AG10803 (cell line): ENCODE results near the gene DHX58.

ENCODE experiments used
- DNase-seq: peaks from one replicate; pipeline ENCODE4 v3.0.0; 2010; ENCODE audit warnings: low read depth
- H3K4me3 ChIP-seq: 2 replicates; pipeline ENCODE4 v1.5.1; 2011; ENCODE audit warnings: mild to moderate bottlenecking, low read length, control low read depth
- TF ChIP-seq, protein P1 (sequence below): conservative IDR thresholded peaks from 2 replicates; pipeline ENCODE4 v1.5.1; 2011; ENCODE audit warnings: mild to moderate bottlenecking, low read length, control low read depth, inconsistent platforms

Gene DHX58

GRCh38 chr17:42127414-42127813 lies 14.9 kb upstream of the DHX58 start:
- no peak for DNase-seq
- TF ChIP-seq, protein P1, sequence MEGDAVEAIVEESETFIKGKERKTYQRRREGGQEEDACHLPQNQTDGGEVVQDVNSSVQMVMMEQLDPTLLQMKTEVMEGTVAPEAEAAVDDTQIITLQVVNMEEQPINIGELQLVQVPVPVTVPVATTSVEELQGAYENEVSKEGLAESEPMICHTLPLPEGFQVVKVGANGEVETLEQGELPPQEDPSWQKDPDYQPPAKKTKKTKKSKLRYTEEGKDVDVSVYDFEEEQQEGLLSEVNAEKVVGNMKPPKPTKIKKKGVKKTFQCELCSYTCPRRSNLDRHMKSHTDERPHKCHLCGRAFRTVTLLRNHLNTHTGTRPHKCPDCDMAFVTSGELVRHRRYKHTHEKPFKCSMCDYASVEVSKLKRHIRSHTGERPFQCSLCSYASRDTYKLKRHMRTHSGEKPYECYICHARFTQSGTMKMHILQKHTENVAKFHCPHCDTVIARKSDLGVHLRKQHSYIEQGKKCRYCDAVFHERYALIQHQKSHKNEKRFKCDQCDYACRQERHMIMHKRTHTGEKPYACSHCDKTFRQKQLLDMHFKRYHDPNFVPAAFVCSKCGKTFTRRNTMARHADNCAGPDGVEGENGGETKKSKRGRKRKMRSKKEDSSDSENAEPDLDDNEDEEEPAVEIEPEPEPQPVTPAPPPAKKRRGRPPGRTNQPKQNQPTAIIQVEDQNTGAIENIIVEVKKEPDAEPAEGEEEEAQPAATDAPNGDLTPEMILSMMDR = no peak
- no peak overlapping the region for H3K4me3 ChIP-seq

- TF ChIP-seq, protein P1 = no peak
- no peak for DNase-seq
- no peak overlapping the region for H3K4me3 ChIP-seq
Observed at GRCh38 chr17:42126836-42127235, 14.3 kb upstream of the DHX58 start.

DNA sequence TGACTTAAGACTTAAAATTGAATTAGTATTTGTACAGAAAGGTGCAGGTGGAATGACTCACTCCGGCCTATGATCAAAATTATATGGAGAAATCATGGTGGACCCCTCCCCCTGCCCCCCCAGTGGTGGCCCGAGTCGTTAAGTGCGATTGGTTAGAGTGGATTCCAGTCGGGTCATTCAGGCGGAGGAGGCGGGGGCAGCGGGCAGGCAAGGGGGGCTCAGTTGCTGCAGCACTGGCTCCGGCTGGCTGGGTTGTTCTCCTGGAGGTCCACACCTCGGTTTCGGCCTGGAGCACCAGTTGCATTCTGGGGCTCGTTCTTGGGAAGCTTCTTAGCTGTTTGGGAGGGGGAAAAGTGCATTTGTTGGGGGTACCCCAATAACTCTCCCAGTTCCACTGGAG lies 13.1 kb upstream of the DHX58 start:
- H3K4me3 ChIP-seq = no peak overlapping the region
- no peak for DNase-seq
- TF ChIP-seq, protein P1 = no peak

- H3K4me3 ChIP-seq = no peak overlapping the region
- no peak for DNase-seq
- TF ChIP-seq, protein P1 = no peak
Observed at GRCh38 chr17:42124256-42124655, 11.7 kb upstream of the DHX58 start.

GRCh38 chr17:42122371-42123303 lies 10.1 kb upstream of the DHX58 start, which contains the start of gene HSPB9:
Gene HSPB9, plus strand, starts transcription at chr17:42122804. Its CDS starts 47 bp downstream, at chr17:42122851.
- no peak for DNase-seq
- TF ChIP-seq, protein P1 = no peak
- no peak within 1 kb of the TSS for H3K4me3 ChIP-seq

DNA sequence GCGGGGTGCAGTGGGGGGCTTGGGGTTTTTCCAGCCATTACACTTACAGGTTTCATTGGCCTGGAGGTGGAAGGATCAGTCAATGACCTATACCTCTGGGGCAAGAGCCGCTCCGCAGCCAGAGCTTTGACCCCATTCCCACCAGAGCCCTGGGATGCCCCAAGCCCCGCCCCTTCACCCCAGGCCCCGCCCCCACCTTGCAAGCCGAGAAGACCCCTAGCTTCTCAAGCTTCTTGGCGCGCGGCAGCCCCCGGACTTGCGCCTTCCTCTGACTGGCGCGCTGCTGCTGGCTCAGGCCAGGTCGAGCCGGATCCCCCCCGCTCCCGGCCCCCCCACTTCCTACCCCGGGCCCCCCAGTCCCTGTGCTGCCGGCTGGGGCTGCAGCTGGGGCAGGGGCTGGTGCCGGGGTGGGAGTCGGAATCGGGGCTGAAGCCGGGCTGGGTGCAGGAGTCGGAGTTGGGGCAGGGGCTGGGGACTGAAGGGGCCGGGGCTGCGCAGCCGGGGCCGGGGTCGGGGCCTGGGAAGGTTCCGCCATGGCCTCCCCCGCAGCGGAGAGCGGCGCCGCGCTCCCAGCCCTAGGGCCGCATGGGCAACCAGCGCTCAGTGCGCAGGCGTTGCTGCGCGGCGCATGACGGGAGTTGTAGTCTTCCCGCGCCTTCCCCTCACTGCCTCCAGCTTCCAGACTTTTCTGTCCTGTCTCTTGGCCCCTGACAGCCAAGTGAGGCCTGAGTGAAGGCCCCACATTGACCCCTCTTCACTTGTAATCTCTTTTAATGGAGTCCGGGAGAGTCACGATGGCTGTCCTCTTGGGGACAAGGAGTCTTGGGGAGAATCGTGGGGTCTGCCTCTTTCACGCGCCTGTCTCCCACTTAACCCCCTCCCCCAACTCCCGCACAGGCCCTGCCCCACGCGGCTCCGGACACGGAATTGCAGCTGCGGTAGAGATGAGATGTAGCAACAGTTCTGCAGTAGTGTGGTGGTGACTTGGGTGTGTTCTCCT lies 8.6 kb upstream of the DHX58 start, which contains the start of gene KAT2A:
Gene KAT2A, minus strand, starts transcription at position 598 of the 1,000 bp plus-strand sequence. Its CDS starts 63 bp downstream, at position 535.
- TF ChIP-seq, protein P1 = no peak
- peak within 1 kb of the TSS; percentile 59 for H3K4me3 ChIP-seq
- peak; percentile 74 for DNase-seq
